ENCODE measurements around the gene LILRA2. TPM values are rescaled to one million over a fixed set of nuclear protein-coding genes. Genes with fewer than 3 reads are reported as not detected.
"Not testable (repeated sequence)": the region's sequence is repeated elsewhere in the genome, so short reads cannot be mapped to it uniquely, and the experiment has no call there.

Gene LILRA2
- total and polyA plus RNA-seq, 5 donors from 2014 or later: 0.18 to 0.64 TPM; not detected in 3

GRCh38 chr19:54614726-54615125 is 41.1 kb downstream of the LILRA2 start:
- H3K4me1 ChIP-seq (ENCODE audit: control insufficient read depth, insufficient read depth, low read length, poor library complexity, severe bottlenecking): no peaks in the 10 kb centered on the region
- Mint-ChIP-seq H3K9me3 (peaks cover 0 to 4% (median 0%) of the 10 kb centered on the region in 7 donors), H3K4me3 (no peak overlapping the region), H3K4me1 (no peaks in the 10 kb centered on the region), H3K36me3 (no peaks in the 10 kb centered on the region), H3K27ac (no peak overlapping the region), H3K27me3 (peaks cover 13% of the 10 kb centered on the region)
- H3K27me3 ChIP-seq (ENCODE audit: control insufficient read depth, insufficient read depth, low read length): peaks cover 2% of the 10 kb centered on the region
- H3K27ac ChIP-seq (ENCODE audit: insufficient read depth, low read length, poor library complexity, severe bottlenecking): no peak overlapping the region
- H3K36me3 ChIP-seq (ENCODE audit: control insufficient read depth, insufficient read depth, low read length): no peaks in the 10 kb centered on the region
- ATAC-seq (ENCODE audit: low read depth in 2 of 2): no peak
- no peak for DNase-seq
- H3K9me3 ChIP-seq (ENCODE audit: control insufficient read depth in 2 of 2, low read length in 2 of 2): no peaks in the 10 kb centered on the region
- no peak overlapping the region for H3K4me3 ChIP-seq (ENCODE audit: low read depth, low read length)

DNA sequence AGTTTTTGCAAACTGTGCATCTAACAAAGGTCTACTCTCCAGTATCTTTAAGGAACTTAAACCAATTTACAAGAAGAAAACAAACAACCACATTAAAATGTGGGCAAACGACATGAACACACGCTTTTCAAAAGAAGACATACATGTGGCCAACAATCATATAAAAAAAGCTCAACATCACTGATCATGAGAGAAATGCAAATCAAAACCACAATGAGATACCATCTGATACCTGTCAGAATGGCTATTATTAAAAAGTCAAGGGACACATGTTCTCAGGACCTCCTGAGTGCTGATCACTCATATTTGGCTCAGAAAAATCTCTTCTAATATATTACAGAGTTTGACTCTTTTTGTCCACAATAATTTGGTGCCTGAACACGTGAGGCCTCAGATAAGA is 42.5 kb downstream of the LILRA2 start:
- H3K4me3 ChIP-seq (ENCODE audit: low read depth, low read length): no peak overlapping the region

GRCh38 chr19:54616821-54617560 is 43.4 kb downstream of the LILRA2 start:
- no peaks in the 10 kb centered on the region for H3K36me3 Mint-ChIP-seq
- peak overlapping the region in 1 of 4 donors; percentile 70 for H3K4me3 Mint-ChIP-seq
- peak overlapping the region in 1 of 3 donors; percentile 32 for H3K27ac Mint-ChIP-seq
- H3K36me3 ChIP-seq (ENCODE audit: control insufficient read depth, insufficient read depth, low read length): no peaks in the 10 kb centered on the region
- no peak overlapping the region for H3K4me3 ChIP-seq (ENCODE audit: low read depth, low read length)
- no peaks in the 10 kb centered on the region for H3K4me1 Mint-ChIP-seq
- H3K4me1 ChIP-seq (ENCODE audit: control insufficient read depth, insufficient read depth, low read length, poor library complexity, severe bottlenecking): no peaks in the 10 kb centered on the region
- H3K27me3 ChIP-seq (ENCODE audit: control insufficient read depth, insufficient read depth, low read length): peaks cover 2% of the 10 kb centered on the region
- DNase-seq: no peak
- no peaks in the 10 kb centered on the region for H3K9me3 ChIP-seq (ENCODE audit: control insufficient read depth in 2 of 2, low read length in 2 of 2)
- peaks cover 21% of the 10 kb centered on the region for H3K27me3 Mint-ChIP-seq
- H3K27ac ChIP-seq (ENCODE audit: insufficient read depth, low read length, poor library complexity, severe bottlenecking): no peak overlapping the region
- no peak for ATAC-seq (ENCODE audit: low read depth in 2 of 2)
- peaks cover 0 to 5% (median 0%) of the 10 kb centered on the region in 7 donors for H3K9me3 Mint-ChIP-seq

More for the DNA sequence above, 42.5 kb downstream of the LILRA2 start:
- no peak overlapping the region for H3K4me3 Mint-ChIP-seq
- Histone ChIP-seq H3K4me1 (ENCODE audit: control insufficient read depth, insufficient read depth, low read length, poor library complexity, severe bottlenecking) (no peaks in the 10 kb centered on the region), H3K9me3 (ENCODE audit: control insufficient read depth in 2 of 2, low read length in 2 of 2) (no peaks in the 10 kb centered on the region), H3K27ac (ENCODE audit: insufficient read depth, low read length, poor library complexity, severe bottlenecking) (no peak overlapping the region), H3K27me3 (ENCODE audit: control insufficient read depth, insufficient read depth, low read length) (peaks cover 2% of the 10 kb centered on the region), H3K36me3 (ENCODE audit: control insufficient read depth, insufficient read depth, low read length) (no peaks in the 10 kb centered on the region)
- no peaks in the 10 kb centered on the region for H3K36me3 Mint-ChIP-seq
- DNase-seq (no peak), ATAC-seq (ENCODE audit: low read depth in 2 of 2) (no peak)
- H3K27ac Mint-ChIP-seq: no peak overlapping the region
- H3K27me3 Mint-ChIP-seq: peaks cover 13% of the 10 kb centered on the region
- no peaks in the 10 kb centered on the region for H3K4me1 Mint-ChIP-seq
- peaks cover 0 to 4% (median 0%) of the 10 kb centered on the region in 7 donors for H3K9me3 Mint-ChIP-seq

GRCh38 chr19:54620464-54620863 is 46.9 kb downstream of the LILRA2 start:
- peaks cover 2% of the 10 kb centered on the region for H3K27me3 ChIP-seq (ENCODE audit: control insufficient read depth, insufficient read depth, low read length)
- no peak overlapping the region for H3K4me3 ChIP-seq (ENCODE audit: low read depth, low read length)
- Mint-ChIP-seq H3K4me3 (no peak overlapping the region), H3K27me3 (peaks cover 27% of the 10 kb centered on the region), H3K4me1 (no peaks in the 10 kb centered on the region), H3K27ac (no peak overlapping the region), H3K9me3 (peaks cover 0 to 5% (median 0%) of the 10 kb centered on the region in 7 donors), H3K36me3 (no peaks in the 10 kb centered on the region)
- no peak overlapping the region for H3K27ac ChIP-seq (ENCODE audit: insufficient read depth, low read length, poor library complexity, severe bottlenecking)
- ATAC-seq (ENCODE audit: low read depth in 2 of 2) (no peak), DNase-seq (no peak)
- no peaks in the 10 kb centered on the region for H3K36me3 ChIP-seq (ENCODE audit: control insufficient read depth, insufficient read depth, low read length)
- no peaks in the 10 kb centered on the region for H3K4me1 ChIP-seq (ENCODE audit: control insufficient read depth, insufficient read depth, low read length, poor library complexity, severe bottlenecking)
- no peaks in the 10 kb centered on the region for H3K9me3 ChIP-seq (ENCODE audit: control insufficient read depth in 2 of 2, low read length in 2 of 2)

DNA sequence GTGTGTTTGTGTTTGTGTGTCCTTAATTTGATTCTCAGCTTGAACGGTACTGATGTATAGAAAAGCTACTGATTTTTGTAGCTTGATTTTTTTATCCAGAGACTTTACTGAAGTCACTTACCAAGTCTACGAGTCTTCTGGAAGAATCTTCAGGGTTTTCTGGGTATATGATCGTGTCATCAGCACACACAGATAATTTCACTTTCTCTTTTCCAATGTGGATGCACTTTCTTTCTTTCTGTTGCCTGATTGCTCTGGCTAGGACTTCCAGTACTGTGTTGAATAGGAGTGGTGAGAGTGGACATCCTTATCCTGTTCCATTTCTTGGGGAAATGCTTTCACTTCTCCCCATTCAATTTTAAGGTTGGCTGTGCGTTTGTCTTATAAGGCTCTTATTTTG is 48.8 kb downstream of the LILRA2 start:
- H3K4me3 Mint-ChIP-seq: no peak overlapping the region
- H3K27ac Mint-ChIP-seq: peak overlapping the region in 1 of 3 donors; percentile 5
- Histone ChIP-seq H3K4me1 (ENCODE audit: control insufficient read depth, insufficient read depth, low read length, poor library complexity, severe bottlenecking) (no peaks in the 10 kb centered on the region), H3K9me3 (ENCODE audit: control insufficient read depth in 2 of 2, low read length in 2 of 2) (no peaks in the 10 kb centered on the region), H3K27ac (ENCODE audit: insufficient read depth, low read length, poor library complexity, severe bottlenecking) (no peak overlapping the region), H3K4me3 (ENCODE audit: low read depth, low read length) (no peak overlapping the region), H3K27me3 (ENCODE audit: control insufficient read depth, insufficient read depth, low read length) (no peaks in the 10 kb centered on the region), H3K36me3 (ENCODE audit: control insufficient read depth, insufficient read depth, low read length) (no peaks in the 10 kb centered on the region)
- DNase-seq (no peak), ATAC-seq (ENCODE audit: low read depth in 2 of 2) (no peak)
- H3K27me3 Mint-ChIP-seq: peaks cover 24% of the 10 kb centered on the region
- H3K36me3 Mint-ChIP-seq: no peaks in the 10 kb centered on the region
- H3K9me3 Mint-ChIP-seq: peaks cover 0 to 3% (median 0%) of the 10 kb centered on the region in 7 donors
- no peaks in the 10 kb centered on the region for H3K4me1 Mint-ChIP-seq

GRCh38 chr19:54624234-54624633 is 50.6 kb downstream of the LILRA2 start:
- H3K27me3 Mint-ChIP-seq: peaks cover 27% of the 10 kb centered on the region
- H3K9me3 ChIP-seq (ENCODE audit: control insufficient read depth in 2 of 2, low read length in 2 of 2); H3K9me3 Mint-ChIP-seq; H3K27me3 ChIP-seq (ENCODE audit: control insufficient read depth, insufficient read depth, low read length); DNase-seq; H3K36me3 Mint-ChIP-seq; H3K36me3 ChIP-seq (ENCODE audit: control insufficient read depth, insufficient read depth, low read length); H3K27ac ChIP-seq (ENCODE audit: insufficient read depth, low read length, poor library complexity, severe bottlenecking); H3K4me3 Mint-ChIP-seq; H3K4me1 Mint-ChIP-seq; ATAC-seq (ENCODE audit: low read depth in 2 of 2); H3K4me3 ChIP-seq (ENCODE audit: low read depth, low read length); H3K4me1 ChIP-seq (ENCODE audit: control insufficient read depth, insufficient read depth, low read length, poor library complexity, severe bottlenecking); H3K27ac Mint-ChIP-seq: not testable (repeated sequence)

DNA sequence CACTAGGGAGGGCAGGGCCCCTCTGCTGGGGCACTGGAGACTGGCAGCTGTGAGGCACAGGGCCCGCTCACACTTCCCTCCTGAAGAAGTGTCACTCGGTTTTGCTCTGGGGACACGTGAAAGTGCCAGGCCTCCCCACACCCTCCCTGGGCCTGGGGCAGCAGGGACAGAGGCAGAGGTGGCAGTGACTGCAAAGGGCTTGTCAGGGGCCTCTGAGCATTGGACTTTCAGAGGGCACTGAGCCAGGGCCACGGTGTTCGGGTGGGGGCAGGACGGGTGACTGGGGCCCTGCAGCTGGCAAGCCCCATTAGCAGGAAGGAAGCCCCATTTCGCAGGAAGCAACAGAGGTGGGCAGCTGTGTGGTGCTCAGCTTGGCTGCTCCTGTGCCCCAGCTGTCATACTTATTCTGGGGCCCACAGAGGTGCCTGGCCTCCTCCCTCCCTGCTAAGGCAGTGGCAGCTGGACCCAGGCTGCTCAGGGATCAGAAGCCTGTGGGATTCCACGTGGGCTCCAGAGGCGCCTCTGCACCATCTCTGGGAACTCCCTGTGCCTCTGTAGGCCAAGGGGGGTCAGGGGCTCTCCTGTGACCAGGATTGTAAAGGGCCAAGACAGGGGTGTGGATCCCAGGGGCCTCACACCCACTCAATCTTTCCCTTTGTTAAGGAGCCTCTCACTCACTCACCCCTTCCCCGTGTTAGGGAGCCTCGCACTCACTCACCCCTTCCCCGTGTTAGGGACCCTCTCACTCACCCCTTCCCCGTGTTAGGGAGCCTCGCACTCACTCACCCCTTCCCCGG is 51.5 kb downstream of the LILRA2 start:
- H3K27me3 Mint-ChIP-seq: peaks cover 31% of the 10 kb centered on the region
- H3K36me3 ChIP-seq (ENCODE audit: control insufficient read depth, insufficient read depth, low read length); H3K27ac ChIP-seq (ENCODE audit: insufficient read depth, low read length, poor library complexity, severe bottlenecking); H3K4me3 ChIP-seq (ENCODE audit: low read depth, low read length); H3K27ac Mint-ChIP-seq; H3K4me1 ChIP-seq (ENCODE audit: control insufficient read depth, insufficient read depth, low read length, poor library complexity, severe bottlenecking); H3K27me3 ChIP-seq (ENCODE audit: control insufficient read depth, insufficient read depth, low read length); H3K4me3 Mint-ChIP-seq; H3K4me1 Mint-ChIP-seq; H3K9me3 Mint-ChIP-seq; H3K9me3 ChIP-seq (ENCODE audit: control insufficient read depth in 2 of 2, low read length in 2 of 2); DNase-seq; H3K36me3 Mint-ChIP-seq; ATAC-seq (ENCODE audit: low read depth in 2 of 2): not testable (repeated sequence)
